K562 (cell line): Measurements from ENCODE around the gene TJP2. TPM values are rescaled to one million over a fixed set of nuclear protein-coding genes. Genes with fewer than 3 reads are reported as not detected.
A peak's percentile ranks its signal among the peaks of the same experiment; 100 is the strongest.

ENCODE experiments used
- ATF7 ChIP-seq: fragments of 450-650 bp; IDR thresholded peaks from 2 replicates; pipeline ENCODE4 v1.7.1; 2014; ENCODE audit warnings: mild to moderate bottlenecking, moderate library complexity
- CBX2 ChIP-seq: fragments of 200-600 bp; sonication (generic); IDR thresholded peaks from one replicate; pipeline ENCODE4 v1.6.1; 2012; ENCODE audit warnings: mild to moderate bottlenecking, low read length, inconsistent platforms; ENCODE audit not compliant: insufficient read depth, poor library complexity, severe bottlenecking
- CHD4 ChIP-seq: fragments of 200-600 bp; sonication (generic); IDR thresholded peaks from 3 replicates; pipeline ENCODE4 v1.6.1; 2012; ENCODE audit warnings: low read depth, mild to moderate bottlenecking, mixed read lengths, low read length, inconsistent platforms; ENCODE audit not compliant: insufficient read depth, insufficient replicate concordance, poor library complexity, severe bottlenecking
- EHMT2 ChIP-seq: fragments of 450-650 bp; IDR thresholded peaks from 2 replicates; pipeline ENCODE4 v1.6.1; 2018; ENCODE audit warnings: antibody characterized with exemption
- GABPA ChIP-seq: fragments of 200-800 bp; sonication (Bioruptor generic); conservative IDR thresholded peaks from 2 replicates; pipeline ENCODE4 v1.6.1; 2016; ENCODE audit warnings: low read depth, missing genetic modification characterization, missing compliant biosample characterization
- GATA2 ChIP-seq: sonication (generic); formaldehyde crosslinking; IDR thresholded peaks from 2 replicates; pipeline ENCODE4 v1.4.0; 2020; ENCODE audit warnings: mild to moderate bottlenecking, missing genetic modification reagents
- HLTF ChIP-seq: fragments of 450-650 bp; IDR thresholded peaks from 2 replicates; pipeline ENCODE4 v1.6.1; 2016
- JUNB ChIP-seq: fragments of 450-650 bp; formaldehyde crosslinking; conservative IDR thresholded peaks from 2 replicates; pipeline ENCODE4 v1.4.0; 2020; ENCODE audit warnings: mild to moderate bottlenecking
- MTA1 ChIP-seq: fragments of 450-650 bp; IDR thresholded peaks from 2 replicates; pipeline ENCODE4 v1.6.1; 2017; ENCODE audit warnings: borderline replicate concordance
- SIRT6 ChIP-seq: IDR thresholded peaks from one replicate; pipeline ENCODE4 v1.6.1; 2012; ENCODE audit warnings: low read depth, mild to moderate bottlenecking, control low read depth, inconsistent platforms, low read length, moderate library complexity
- SRSF9 ChIP-seq: fragments of 200-400 bp; formaldehyde crosslinking; IDR thresholded peaks from 2 replicates; pipeline ENCODE4 v1.6.1; 2017; ENCODE audit warnings: low read depth, low read length, borderline replicate concordance
- ZNF121 ChIP-seq: sonication (generic); formaldehyde crosslinking; conservative IDR thresholded peaks from 2 replicates; pipeline ENCODE4 v1.8.0; 2022; ENCODE audit warnings: missing genetic modification reagents
- polyA plus RNA-seq, 8 experiments: library from polyadenylated mRNA; depleted of rRNA in 4 of 8; stranded (reverse) in 5 of 8; unstranded in 3 of 8; fragments of >200 nt; fragmentation: Nextera tagmentation in 2 of 8; fragmentation: Illumina TruSeq in 1 of 8; extraction: Ambion mirVana in 2 of 8; extraction: Trizol in 1 of 8; gene quantifications; 2 replicates each; pipeline versions ENCODE4 v1.2.1 to v1.2.3, GENCODE V29; 2011 to 2014; ENCODE audit warnings: inconsistent platforms in 1 of 8, missing spikeins in 1 of 8
- total RNA-seq, 7 experiments: library from RNA; depleted of rRNA in 6 of 7; stranded (reverse); fragments of >200 nt in 6 of 7; fragmentation: Illumina TruSeq in 2 of 7; extraction: Trizol in 2 of 7; gene quantifications; 2 replicates each; pipeline versions ENCODE4 v1.2.1 to v1.2.3, GENCODE V29; 2011 to 2021; ENCODE audit warnings: low replicate concordance in 1 of 7
- TF ChIP-seq, protein P1 (sequence below): conservative IDR thresholded peaks from 2 replicates; pipeline ENCODE4 v1.6.1; 2011; ENCODE audit warnings: low read depth, mild to moderate bottlenecking, low read length; ENCODE audit not compliant: control insufficient read depth
- TF ChIP-seq, protein P2 (sequence below): sonication (generic); formaldehyde crosslinking; IDR thresholded peaks from 2 replicates; pipeline ENCODE4 v1.8.1; 2023; ENCODE audit warnings: missing genetic modification reagents, mild to moderate bottlenecking, borderline replicate concordance
- TF ChIP-seq, protein P3 (sequence below), 2 experiments: IDR thresholded peaks; 2 replicates each; pipeline ENCODE4 v1.6.1; 2012; ENCODE audit warnings: improper control_type of control experiment in 2 of 2, low read depth in 2 of 2, low read length in 2 of 2, borderline replicate concordance in 1 of 2
- TF ChIP-seq, protein P4 (sequence below): fragments of 250-450 bp; sonication (Bioruptor Pico); IDR thresholded peaks from 2 replicates; pipeline ENCODE4 v1.4.0; 2020; ENCODE audit warnings: mild to moderate bottlenecking, moderate library complexity, borderline replicate concordance

TJP2 gene
- total and polyA plus RNA-seq, 9 of the 15 experiments (the other 6 are each of a cell fraction or from before 2014, with no cell fraction given), result 4.0 to 24.1 (median 16.8) TPM

DNA sequence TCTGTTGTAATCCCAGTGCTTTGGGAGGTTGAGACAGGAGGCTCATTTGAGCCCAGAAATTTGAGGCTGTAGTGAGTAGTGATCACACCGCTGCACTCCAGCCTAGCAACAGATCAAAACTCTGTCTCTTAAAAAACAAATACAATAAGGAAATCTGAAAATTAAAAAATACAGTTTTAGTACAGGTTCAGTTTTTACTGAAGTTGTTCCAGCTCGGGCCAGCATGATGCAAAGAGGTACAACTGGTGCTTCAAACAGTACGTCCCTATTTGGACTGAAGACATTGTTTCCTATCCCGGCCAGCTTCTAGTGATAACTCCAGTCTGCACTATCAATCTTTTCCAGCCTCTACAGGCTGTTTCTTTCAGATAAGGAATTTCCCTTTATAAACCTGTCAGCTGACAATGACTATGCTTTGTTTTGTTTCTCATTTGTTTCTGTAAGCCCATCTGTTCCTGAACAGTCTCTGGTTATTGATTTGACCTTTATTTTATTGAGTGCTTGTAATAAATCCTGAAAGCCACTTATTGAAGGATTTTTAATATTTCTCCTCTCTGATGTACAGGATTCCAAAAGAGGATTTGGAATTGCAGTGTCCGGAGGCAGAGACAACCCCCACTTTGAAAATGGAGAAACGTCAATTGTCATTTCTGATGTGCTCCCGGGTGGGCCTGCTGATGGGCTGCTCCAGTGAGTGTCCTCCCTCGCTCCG, 41.9 kb downstream of the TJP2 start (continued):
- TF ChIP-seq, protein P1, sequence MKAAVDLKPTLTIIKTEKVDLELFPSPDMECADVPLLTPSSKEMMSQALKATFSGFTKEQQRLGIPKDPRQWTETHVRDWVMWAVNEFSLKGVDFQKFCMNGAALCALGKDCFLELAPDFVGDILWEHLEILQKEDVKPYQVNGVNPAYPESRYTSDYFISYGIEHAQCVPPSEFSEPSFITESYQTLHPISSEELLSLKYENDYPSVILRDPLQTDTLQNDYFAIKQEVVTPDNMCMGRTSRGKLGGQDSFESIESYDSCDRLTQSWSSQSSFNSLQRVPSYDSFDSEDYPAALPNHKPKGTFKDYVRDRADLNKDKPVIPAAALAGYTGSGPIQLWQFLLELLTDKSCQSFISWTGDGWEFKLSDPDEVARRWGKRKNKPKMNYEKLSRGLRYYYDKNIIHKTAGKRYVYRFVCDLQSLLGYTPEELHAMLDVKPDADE, result no peak
- TF ChIP-seq ATF7 (peak; percentile 80), GATA2 (peak; percentile 90), SRSF9 (no peak), ZNF121 (no peak), EHMT2 (no peak), CHD4 (no peak), JUNB (no peak), SIRT6 (no peak), MTA1 (peak; percentile 55; the same call in 1 of the 2 replicates), CBX2 (no peak), HLTF (0 out of 2 replicates have a peak, but pooled peaks have one; percentile 28), GABPA (tag) (no peak)
- TF ChIP-seq, protein P2, sequence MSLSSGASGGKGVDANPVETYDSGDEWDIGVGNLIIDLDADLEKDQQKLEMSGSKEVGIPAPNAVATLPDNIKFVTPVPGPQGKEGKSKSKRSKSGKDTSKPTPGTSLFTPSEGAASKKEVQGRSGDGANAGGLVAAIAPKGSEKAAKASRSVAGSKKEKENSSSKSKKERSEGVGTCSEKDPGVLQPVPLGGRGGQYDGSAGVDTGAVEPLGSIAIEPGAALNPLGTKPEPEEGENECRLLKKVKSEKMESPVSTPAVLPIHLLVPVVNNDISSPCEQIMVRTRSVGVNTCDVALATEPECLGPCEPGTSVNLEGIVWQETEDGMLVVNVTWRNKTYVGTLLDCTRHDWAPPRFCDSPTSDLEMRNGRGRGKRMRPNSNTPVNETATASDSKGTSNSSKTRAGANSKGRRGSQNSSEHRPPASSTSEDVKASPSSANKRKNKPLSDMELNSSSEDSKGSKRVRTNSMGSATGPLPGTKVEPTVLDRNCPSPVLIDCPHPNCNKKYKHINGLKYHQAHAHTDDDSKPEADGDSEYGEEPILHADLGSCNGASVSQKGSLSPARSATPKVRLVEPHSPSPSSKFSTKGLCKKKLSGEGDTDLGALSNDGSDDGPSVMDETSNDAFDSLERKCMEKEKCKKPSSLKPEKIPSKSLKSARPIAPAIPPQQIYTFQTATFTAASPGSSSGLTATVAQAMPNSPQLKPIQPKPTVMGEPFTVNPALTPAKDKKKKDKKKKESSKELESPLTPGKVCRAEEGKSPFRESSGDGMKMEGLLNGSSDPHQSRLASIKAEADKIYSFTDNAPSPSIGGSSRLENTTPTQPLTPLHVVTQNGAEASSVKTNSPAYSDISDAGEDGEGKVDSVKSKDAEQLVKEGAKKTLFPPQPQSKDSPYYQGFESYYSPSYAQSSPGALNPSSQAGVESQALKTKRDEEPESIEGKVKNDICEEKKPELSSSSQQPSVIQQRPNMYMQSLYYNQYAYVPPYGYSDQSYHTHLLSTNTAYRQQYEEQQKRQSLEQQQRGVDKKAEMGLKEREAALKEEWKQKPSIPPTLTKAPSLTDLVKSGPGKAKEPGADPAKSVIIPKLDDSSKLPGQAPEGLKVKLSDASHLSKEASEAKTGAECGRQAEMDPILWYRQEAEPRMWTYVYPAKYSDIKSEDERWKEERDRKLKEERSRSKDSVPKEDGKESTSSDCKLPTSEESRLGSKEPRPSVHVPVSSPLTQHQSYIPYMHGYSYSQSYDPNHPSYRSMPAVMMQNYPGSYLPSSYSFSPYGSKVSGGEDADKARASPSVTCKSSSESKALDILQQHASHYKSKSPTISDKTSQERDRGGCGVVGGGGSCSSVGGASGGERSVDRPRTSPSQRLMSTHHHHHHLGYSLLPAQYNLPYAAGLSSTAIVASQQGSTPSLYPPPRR (CRISPR knock-in tag), result no peak
- TF ChIP-seq, protein P3, sequence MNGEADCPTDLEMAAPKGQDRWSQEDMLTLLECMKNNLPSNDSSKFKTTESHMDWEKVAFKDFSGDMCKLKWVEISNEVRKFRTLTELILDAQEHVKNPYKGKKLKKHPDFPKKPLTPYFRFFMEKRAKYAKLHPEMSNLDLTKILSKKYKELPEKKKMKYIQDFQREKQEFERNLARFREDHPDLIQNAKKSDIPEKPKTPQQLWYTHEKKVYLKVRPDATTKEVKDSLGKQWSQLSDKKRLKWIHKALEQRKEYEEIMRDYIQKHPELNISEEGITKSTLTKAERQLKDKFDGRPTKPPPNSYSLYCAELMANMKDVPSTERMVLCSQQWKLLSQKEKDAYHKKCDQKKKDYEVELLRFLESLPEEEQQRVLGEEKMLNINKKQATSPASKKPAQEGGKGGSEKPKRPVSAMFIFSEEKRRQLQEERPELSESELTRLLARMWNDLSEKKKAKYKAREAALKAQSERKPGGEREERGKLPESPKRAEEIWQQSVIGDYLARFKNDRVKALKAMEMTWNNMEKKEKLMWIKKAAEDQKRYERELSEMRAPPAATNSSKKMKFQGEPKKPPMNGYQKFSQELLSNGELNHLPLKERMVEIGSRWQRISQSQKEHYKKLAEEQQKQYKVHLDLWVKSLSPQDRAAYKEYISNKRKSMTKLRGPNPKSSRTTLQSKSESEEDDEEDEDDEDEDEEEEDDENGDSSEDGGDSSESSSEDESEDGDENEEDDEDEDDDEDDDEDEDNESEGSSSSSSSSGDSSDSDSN (IDR thresholded peaks at IDR 0.05; ENCODE audit: borderline replicate concordance in 1 of 2, low read depth in 2 of 2, low read length in 2 of 2), result no peak
- TF ChIP-seq, protein P4, sequence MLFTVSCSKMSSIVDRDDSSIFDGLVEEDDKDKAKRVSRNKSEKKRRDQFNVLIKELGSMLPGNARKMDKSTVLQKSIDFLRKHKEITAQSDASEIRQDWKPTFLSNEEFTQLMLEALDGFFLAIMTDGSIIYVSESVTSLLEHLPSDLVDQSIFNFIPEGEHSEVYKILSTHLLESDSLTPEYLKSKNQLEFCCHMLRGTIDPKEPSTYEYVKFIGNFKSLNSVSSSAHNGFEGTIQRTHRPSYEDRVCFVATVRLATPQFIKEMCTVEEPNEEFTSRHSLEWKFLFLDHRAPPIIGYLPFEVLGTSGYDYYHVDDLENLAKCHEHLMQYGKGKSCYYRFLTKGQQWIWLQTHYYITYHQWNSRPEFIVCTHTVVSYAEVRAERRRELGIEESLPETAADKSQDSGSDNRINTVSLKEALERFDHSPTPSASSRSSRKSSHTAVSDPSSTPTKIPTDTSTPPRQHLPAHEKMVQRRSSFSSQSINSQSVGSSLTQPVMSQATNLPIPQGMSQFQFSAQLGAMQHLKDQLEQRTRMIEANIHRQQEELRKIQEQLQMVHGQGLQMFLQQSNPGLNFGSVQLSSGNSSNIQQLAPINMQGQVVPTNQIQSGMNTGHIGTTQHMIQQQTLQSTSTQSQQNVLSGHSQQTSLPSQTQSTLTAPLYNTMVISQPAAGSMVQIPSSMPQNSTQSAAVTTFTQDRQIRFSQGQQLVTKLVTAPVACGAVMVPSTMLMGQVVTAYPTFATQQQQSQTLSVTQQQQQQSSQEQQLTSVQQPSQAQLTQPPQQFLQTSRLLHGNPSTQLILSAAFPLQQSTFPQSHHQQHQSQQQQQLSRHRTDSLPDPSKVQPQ (CRISPR knock-in tag), result no peak
